DMS53 treated with DMSO at 0.1 percent for 48 hours (cell line): ENCODE measurements around the gene CREG2.

ENCODE experiments used
- DNase-seq: peaks from one replicate; lab custom pipeline; 2025; ENCODE audit not compliant: unreplicated experiment; lab: John Stamatoyannopoulos, UW

The CREG2 gene

GRCh38 chr2:101410114-101410513 is 22.8 kb upstream of the CREG2 start:
- DNase-seq, result no peak

DNA sequence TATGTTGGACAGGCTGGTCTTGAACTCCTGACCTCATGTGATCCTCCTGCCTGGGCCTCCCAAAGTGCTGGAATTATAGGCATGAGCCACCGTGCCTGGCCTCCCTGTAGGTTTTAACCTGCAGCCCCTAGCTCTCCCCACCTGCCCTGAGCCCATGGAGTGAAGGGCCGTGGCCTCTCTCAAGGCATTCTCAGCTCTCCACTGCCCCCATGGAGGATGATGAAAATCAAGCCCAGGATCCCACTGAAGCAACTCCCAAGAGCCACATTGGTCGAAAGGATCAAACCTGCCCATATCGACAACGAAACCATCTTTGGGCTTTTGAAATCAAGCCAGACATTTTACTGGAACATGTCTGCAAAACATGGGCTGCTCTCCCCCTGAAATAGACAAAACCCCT is 22.4 kb upstream of the CREG2 start:
- DNase-seq, result no peak

DNA sequence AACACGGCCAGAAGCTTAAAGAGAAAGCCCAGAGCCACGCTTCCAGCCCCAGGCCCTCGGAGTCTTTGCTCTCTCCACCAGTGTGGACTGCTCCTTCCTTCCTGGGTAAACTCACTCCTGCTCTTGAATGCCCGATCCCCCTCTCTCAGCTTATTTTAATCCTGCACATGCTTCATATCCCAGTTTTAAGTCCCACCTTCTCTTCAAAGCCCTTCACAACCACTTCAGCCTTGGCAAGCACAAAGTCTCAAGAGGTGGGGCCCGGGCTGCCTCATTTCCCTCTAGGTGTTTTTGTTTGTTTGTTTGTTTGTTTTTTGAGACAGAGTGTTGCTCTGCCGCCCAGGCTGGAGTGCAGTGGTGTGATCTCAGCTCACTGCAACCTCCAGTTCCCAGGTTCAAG is 21.6 kb upstream of the CREG2 start:
- DNase-seq, result no peak

DNA sequence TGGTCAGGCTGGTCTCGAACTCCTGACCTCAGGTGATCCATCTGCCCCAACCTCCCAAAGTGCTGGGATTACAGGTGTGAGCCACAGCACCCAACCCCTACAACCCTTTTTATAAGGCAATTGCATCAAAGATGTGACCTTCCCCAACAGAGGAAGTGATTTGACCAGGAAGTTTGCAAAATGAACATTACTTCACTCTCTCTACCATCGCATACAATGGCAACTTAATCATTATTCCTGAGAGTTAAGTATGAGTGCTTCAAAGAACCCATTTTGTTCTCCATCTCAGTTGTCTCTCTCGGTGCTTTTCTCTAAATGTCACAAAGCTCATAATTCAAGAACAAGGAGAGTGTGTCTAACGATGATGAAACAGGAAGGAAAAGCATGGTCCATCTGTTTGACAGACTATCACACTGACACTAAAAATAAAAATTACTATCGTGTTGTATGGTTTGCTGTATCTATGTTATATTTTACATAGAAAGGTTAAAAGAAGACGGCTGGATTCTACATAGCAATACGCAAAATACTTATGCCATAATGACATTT is 18.1 kb upstream of the CREG2 start:
- DNase-seq, result no peak

GRCh38 chr2:101403745-101404144 is 16.4 kb upstream of the CREG2 start:
- no peak for DNase-seq

DNA sequence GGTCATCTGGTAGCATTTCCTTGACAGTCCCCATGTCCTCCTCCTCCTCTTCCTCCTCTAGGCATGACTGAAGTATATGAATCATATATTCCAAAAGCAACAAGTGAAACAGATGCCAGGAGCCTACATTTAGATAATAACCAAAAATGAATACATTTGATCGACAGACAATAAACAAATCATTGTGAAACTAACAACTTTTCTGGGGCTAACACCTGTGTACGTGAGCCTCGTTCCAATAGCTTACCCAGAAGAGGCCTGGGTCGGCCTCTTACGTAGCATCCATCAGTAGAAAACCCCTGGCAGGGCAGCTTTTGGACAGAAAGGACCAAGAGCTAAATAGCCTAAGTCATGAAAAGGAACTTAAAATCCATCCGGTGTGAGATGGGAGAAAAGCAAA is 15.3 kb upstream of the CREG2 start:
- DNase-seq, result no peak

- DNase-seq, result no peak
These were observed 14.6 kb upstream of the CREG2 start for GRCh38 chr2:101401906-101402305.

GRCh38 chr2:101401326-101401665 is 14.0 kb upstream of the CREG2 start:
- DNase-seq, result no peak

DNA sequence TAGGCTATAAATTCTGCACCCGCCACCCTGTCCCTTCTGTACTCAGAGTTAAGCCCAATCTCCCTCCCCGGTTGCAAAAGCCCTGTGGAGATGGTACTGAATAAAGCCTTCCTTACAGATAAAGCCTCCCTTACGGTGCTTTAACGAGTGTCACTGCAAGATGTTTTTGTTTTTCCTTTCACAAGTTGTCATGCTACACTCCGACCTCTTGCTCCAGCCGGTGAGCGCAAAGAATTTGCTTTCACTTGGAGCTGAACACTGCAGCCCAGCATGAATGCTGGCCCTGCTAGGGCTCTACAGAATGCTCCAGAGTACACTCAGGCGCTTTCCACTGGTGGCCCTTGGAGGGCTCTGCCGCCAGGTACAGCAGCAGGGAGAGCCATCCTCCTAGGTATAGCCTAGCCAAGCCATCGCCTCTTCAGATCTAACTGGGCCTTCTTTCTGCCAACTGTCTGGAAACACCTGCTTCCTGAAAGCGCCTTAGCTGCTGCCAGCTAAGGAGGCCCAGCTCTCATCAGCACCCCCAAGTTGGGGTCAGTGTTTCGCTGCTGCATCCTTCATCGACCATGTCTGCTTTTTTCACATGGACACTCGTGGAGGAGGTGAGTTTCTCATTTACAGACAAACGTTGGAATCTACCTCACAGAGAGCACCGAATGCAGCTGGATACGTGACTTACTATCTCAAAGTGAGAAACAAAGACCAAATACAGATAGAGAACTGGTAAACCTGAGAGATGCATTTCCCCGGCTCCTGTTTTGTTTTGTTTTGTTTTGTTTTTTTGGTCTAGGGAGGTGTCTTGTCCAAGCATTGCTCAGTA is 13.4 kb upstream of the CREG2 start:
- no peak for DNase-seq

GRCh38 chr2:101400048-101400447 is 12.7 kb upstream of the CREG2 start:
- DNase-seq, result no peak

GRCh38 chr2:101399021-101399799 is 11.9 kb upstream of the CREG2 start:
- no peak for DNase-seq

- DNase-seq, result no peak
These were observed 11.0 kb upstream of the CREG2 start for GRCh38 chr2:101398116-101398821.

- DNase-seq, result peak; percentile 30
These were observed 9.0 kb upstream of the CREG2 start for GRCh38 chr2:101396316-101396717.

DNA sequence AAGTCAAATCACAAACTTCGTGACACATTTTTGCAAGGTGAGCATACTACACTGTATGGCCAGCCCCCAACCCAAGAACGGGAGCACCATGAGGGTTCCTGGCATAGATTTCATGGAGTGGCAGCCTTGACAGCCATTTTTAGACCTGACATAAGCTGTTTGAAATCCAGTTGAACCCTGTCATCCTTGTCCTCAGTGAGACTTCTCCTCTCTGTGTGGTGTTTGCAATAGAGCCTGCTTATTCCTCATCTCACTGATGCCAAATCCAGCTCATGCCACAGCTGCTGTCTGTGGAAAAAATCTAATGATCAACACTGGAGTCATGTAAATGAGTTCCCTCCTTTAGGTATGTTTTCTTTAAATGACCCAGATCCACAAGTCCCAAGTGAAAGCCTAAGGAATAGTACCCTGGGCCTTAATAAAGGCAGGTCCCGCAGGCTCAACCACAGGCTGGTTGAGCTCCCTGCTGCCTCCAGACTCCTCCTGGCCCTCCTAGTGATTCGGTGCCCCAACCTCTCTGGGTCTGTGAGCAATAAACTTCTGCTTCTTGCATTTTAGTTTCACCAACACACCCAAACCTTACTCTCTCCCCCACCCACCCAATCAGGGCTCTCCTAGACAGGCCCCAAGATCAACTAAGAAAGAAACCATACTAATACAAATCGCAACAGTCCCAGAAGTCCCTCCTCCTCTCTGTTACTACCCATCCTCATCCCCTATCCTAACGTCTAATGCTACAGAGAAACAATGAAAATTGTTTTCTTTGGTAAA is 8.4 kb upstream of the CREG2 start:
- no peak for DNase-seq

- DNase-seq, result no peak
These were observed 929 bp upstream of the CREG2 start for GRCh38 chr2:101388232-101388631.

DNA sequence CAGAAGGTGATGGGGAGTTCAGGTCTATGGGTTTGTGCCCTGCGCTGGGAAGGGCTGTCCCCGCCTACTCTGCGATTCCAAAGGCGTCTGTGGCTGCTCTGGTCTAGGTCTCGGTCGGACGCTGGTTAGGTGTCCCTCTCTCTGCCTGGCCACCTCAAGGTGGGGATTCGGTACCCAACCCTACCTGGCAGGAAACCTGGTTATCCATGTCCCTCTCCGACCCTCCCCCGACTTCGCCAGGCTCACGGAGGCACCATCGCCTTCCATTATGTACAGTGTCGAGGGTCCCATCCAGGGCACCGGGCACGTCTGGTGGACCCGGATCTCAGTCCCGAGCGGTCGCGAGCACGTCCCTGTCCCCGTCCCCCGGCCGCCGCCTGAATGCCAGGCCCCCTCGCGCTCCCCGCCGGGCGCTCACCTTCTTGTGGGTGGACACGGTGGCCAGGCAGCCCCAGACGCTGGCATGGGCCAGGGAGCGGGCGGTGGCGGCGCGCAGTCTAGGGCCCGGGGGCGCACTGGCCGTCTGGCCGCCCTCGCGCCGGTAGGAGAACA is 628 bp downstream of the CREG2 start:
- no peak for DNase-seq

DNA sequence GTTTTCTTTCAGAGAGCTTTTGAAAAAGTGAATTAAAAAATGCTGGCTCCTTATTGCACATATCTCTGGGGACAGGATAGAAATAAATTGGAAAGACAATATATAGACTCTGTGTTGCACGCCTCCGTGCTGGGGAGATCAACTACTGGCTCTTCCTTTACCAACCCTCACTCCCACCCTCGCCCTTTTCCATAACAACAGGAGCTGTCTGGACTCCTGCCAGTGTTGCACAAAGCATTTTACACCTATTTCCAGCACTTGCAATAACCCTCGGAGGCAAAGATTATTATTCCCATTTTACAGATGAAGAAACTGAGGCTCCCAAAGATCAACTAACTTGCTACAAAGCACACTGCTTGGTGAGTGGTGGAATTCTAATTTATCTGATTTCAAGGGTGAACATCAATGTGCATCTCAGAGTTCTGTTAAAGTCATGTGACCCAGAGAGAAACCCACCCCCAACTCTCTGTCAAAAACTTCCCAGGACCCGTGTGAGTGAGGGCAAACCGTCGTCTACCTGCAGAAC is 4.2 kb downstream of the CREG2 start:
- no peak for DNase-seq

- DNase-seq, result no peak
These were observed 4.9 kb downstream of the CREG2 start for GRCh38 chr2:101382442-101382841.

GRCh38 chr2:101380376-101380775 is 6.9 kb downstream of the CREG2 start:
- no peak for DNase-seq

- no peak for DNase-seq
These were observed 8.2 kb downstream of the CREG2 start for GRCh38 chr2:101379091-101379490.
